WTC11 (cell line): ENCODE results near the gene PIK3C3. TPM values are rescaled to one million over a fixed set of nuclear protein-coding genes. Genes with fewer than 3 reads are reported as not detected.

Experiments used
- ATAC-seq: fragments of 200-7000 bp; cut with Tn5 transposase; 2 replicates; pipeline ENCODE4 v1.10.0; 2021; ENCODE audit warnings: mild to moderate bottlenecking, moderate library complexity
- CTCF ChIA-PET: fragments of 300-600 bp; sonication (Branson Sonifier 250); formaldehyde crosslinking; loops from one replicate; lab custom pipeline; 2021; ENCODE audit warnings: antibody characterized with exemption; lab: Charles Lee
- POLR2A ChIA-PET: fragments of 350-600 bp; sonication (Branson Sonifier 250); formaldehyde crosslinking; loops from one replicate; lab custom pipeline; 2021; ENCODE audit warnings: antibody characterized with exemption; lab: Charles Lee
- DNase-seq: peaks from one replicate; pipeline ENCODE4 v3.0.0; 2021; ENCODE audit warnings: low spot score
- H3K27ac Mint-ChIP-seq: 2 replicates; pipeline ENCODE4 v1.8.0; 2021; ENCODE audit warnings: mixed read lengths
- H3K27me3 Mint-ChIP-seq: 2 replicates; pipeline ENCODE4 v1.8.0; 2021; ENCODE audit warnings: low read depth, mild to moderate bottlenecking, moderate library complexity, mixed read lengths
- H3K36me3 Mint-ChIP-seq: 2 replicates; pipeline ENCODE4 v1.8.0; 2021; ENCODE audit warnings: mixed read lengths
- H3K4me1 Mint-ChIP-seq: 2 replicates; pipeline ENCODE4 v1.8.0; 2022; ENCODE audit warnings: mixed read lengths
- H3K4me3 Mint-ChIP-seq: 2 replicates; pipeline ENCODE4 v1.8.0; 2021; ENCODE audit warnings: mild to moderate bottlenecking, moderate library complexity, mixed read lengths
- H3K9me3 Mint-ChIP-seq: 2 replicates; pipeline ENCODE4 v1.8.0; 2021; ENCODE audit warnings: mixed read lengths
- GTF2I ChIP-seq: fragments of 250-450 bp; sonication (Bioruptor Pico); conservative IDR thresholded peaks from 2 replicates; pipeline ENCODE4 v1.4.0; 2021; ENCODE audit warnings: mild to moderate bottlenecking
- HMGA2 ChIP-seq: fragments of 250-450 bp; sonication (Bioruptor Pico); IDR thresholded peaks from 2 replicates; pipeline ENCODE4 v1.4.0; 2021; ENCODE audit warnings: mild to moderate bottlenecking, moderate library complexity
- MAX ChIP-seq: sonication (generic); formaldehyde crosslinking; IDR thresholded peaks from 2 replicates; pipeline ENCODE4 v1.8.0; 2022; ENCODE audit warnings: mild to moderate bottlenecking, missing genetic modification reagents
- SMAD4 ChIP-seq: sonication (generic); formaldehyde crosslinking; IDR thresholded peaks from 2 replicates; pipeline ENCODE4 v1.8.0; 2022; ENCODE audit warnings: mild to moderate bottlenecking, missing genetic modification reagents
- TEAD4 ChIP-seq: sonication (generic); formaldehyde crosslinking; IDR thresholded peaks from 2 replicates; pipeline ENCODE4 v1.8.0; 2022; ENCODE audit warnings: mild to moderate bottlenecking, missing genetic modification reagents
- USF2 ChIP-seq: sonication (generic); formaldehyde crosslinking; IDR thresholded peaks from 2 replicates; pipeline ENCODE4 v1.8.1; 2023; ENCODE audit warnings: mild to moderate bottlenecking, missing genetic modification reagents, moderate library complexity
- ZBTB43 ChIP-seq: sonication (generic); formaldehyde crosslinking; IDR thresholded peaks from 2 replicates; pipeline ENCODE4 v1.8.1; 2023; ENCODE audit warnings: mild to moderate bottlenecking, missing genetic modification reagents
- ZNF232 ChIP-seq: sonication (generic); formaldehyde crosslinking; IDR thresholded peaks from 2 replicates; pipeline ENCODE4 v1.8.0; 2022; ENCODE audit warnings: mild to moderate bottlenecking, missing genetic modification reagents
- ZNF263 ChIP-seq: sonication (generic); formaldehyde crosslinking; IDR thresholded peaks from 2 replicates; pipeline ENCODE4 v1.8.1; 2022; ENCODE audit warnings: low read depth, mild to moderate bottlenecking, moderate library complexity, missing genetic modification reagents
- ZNF317 ChIP-seq: sonication (generic); formaldehyde crosslinking; IDR thresholded peaks from 2 replicates; pipeline ENCODE4 v1.8.1; 2023; ENCODE audit warnings: low read depth, mild to moderate bottlenecking, moderate library complexity, missing genetic modification reagents, borderline replicate concordance
- ZNF423 ChIP-seq: fragments of 250-450 bp; sonication (Bioruptor Pico); IDR thresholded peaks from 2 replicates; pipeline ENCODE4 v2.1.2; 2022; ENCODE audit warnings: mild to moderate bottlenecking, moderate library complexity
- ZNF671 ChIP-seq: fragments of 250-450 bp; sonication (Bioruptor Pico); IDR thresholded peaks from 2 replicates; pipeline ENCODE4 v1.8.0; 2021; ENCODE audit warnings: mild to moderate bottlenecking
- ZSCAN18 ChIP-seq: fragments of 250-450 bp; sonication (Bioruptor Pico); IDR thresholded peaks from 2 replicates; pipeline ENCODE4 v2.1.2; 2022; ENCODE audit warnings: mild to moderate bottlenecking, moderate library complexity
- total RNA-seq: library from RNA; stranded (reverse); gene quantifications from 3 replicates; pipeline ENCODE4 v1.2.3, GENCODE V29; 2021
- TF ChIP-seq, protein P1 (sequence below): sonication (generic); formaldehyde crosslinking; IDR thresholded peaks from 2 replicates; pipeline ENCODE4 v1.8.1; 2022; ENCODE audit warnings: missing genetic modification reagents, borderline replicate concordance
- TF ChIP-seq, protein P2 (sequence below): fragments of 250-450 bp; sonication (Bioruptor Pico); IDR thresholded peaks from 2 replicates; pipeline ENCODE4 v1.9.0; 2021; ENCODE audit warnings: mild to moderate bottlenecking

PIK3C3 gene
- total RNA-seq, 1 experiment from 2014 or later = 40.4 TPM

GRCh38 chr18:42011053-42011452, 56.0 kb downstream of the PIK3C3 start:
- POLR2A ChIA-PET = no interaction called here
- ATAC-seq = no peak
- CTCF ChIA-PET = interaction anchor here (0.7 kb wide), 1 partner anchor 17 kb away, joined by 3 read pairs; no protein-coding TSS in a partner anchor

GRCh38 chr18:42018831-42019230, 63.8 kb downstream of the PIK3C3 start:
- no peak for ATAC-seq
- Mint-ChIP-seq H3K27me3 (no peaks in the 10 kb centered on the region), H3K9me3 (no peaks in the 10 kb centered on the region), H3K36me3 (peaks cover 4% of the 10 kb centered on the region), H3K4me3 (no peak overlapping the region), H3K4me1 (no peaks in the 10 kb centered on the region), H3K27ac (no peak overlapping the region)
- POLR2A ChIA-PET = no interaction called here
- TF ChIP-seq ZSCAN18 (CRISPR knock-in tag) = no peak
- TF ChIP-seq, protein P1, sequence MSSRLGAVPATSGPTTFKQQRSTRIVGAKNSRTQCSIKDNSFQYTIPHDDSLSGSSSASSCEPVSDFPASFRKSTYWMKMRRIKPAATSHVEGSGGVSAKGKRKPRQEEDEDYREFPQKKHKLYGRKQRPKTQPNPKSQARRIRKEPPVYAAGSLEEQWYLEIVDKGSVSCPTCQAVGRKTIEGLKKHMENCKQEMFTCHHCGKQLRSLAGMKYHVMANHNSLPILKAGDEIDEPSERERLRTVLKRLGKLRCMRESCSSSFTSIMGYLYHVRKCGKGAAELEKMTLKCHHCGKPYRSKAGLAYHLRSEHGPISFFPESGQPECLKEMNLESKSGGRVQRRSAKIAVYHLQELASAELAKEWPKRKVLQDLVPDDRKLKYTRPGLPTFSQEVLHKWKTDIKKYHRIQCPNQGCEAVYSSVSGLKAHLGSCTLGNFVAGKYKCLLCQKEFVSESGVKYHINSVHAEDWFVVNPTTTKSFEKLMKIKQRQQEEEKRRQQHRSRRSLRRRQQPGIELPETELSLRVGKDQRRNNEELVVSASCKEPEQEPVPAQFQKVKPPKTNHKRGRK (CRISPR knock-in tag) = no peak
- TF ChIP-seq SMAD4 (CRISPR knock-in tag) = no peak
- TF ChIP-seq, protein P2, sequence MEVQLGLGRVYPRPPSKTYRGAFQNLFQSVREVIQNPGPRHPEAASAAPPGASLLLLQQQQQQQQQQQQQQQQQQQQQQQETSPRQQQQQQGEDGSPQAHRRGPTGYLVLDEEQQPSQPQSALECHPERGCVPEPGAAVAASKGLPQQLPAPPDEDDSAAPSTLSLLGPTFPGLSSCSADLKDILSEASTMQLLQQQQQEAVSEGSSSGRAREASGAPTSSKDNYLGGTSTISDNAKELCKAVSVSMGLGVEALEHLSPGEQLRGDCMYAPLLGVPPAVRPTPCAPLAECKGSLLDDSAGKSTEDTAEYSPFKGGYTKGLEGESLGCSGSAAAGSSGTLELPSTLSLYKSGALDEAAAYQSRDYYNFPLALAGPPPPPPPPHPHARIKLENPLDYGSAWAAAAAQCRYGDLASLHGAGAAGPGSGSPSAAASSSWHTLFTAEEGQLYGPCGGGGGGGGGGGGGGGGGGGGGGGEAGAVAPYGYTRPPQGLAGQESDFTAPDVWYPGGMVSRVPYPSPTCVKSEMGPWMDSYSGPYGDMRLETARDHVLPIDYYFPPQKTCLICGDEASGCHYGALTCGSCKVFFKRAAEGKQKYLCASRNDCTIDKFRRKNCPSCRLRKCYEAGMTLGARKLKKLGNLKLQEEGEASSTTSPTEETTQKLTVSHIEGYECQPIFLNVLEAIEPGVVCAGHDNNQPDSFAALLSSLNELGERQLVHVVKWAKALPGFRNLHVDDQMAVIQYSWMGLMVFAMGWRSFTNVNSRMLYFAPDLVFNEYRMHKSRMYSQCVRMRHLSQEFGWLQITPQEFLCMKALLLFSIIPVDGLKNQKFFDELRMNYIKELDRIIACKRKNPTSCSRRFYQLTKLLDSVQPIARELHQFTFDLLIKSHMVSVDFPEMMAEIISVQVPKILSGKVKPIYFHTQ (CRISPR knock-in tag) = no peak
- no peak for TF ChIP-seq GTF2I (CRISPR knock-in tag)
- no peak for TF ChIP-seq USF2 (CRISPR knock-in tag)
- TF ChIP-seq ZNF232 (CRISPR knock-in tag) = no peak
- no peak for DNase-seq
- CTCF ChIA-PET = interaction anchor here (1.6 to 4.0 kb wide), 2 partner anchors 9 to 12 kb away, joined by 4 to 27 read pairs; no protein-coding TSS in a partner anchor

More at GRCh38 chr18:42011053-42011452, 56.0 kb downstream of the PIK3C3 start:
- Mint-ChIP-seq H3K36me3 (peaks cover 8% of the 10 kb centered on the region), H3K4me1 (no peaks in the 10 kb centered on the region), H3K27ac (no peak overlapping the region), H3K27me3 (no peaks in the 10 kb centered on the region), H3K4me3 (no peak overlapping the region), H3K9me3 (no peaks in the 10 kb centered on the region)
- no peak for TF ChIP-seq ZBTB43 (CRISPR knock-in tag)
- TF ChIP-seq MAX = no peak
- no peak for TF ChIP-seq ZNF263 (CRISPR knock-in tag)
- no peak for TF ChIP-seq TEAD4 (CRISPR knock-in tag)
- TF ChIP-seq HMGA2 (CRISPR knock-in tag) = no peak
- no peak for TF ChIP-seq ZNF671 (CRISPR knock-in tag)
- TF ChIP-seq ZNF423 (CRISPR knock-in tag) = no peak
- no peak for TF ChIP-seq ZNF317 (CRISPR knock-in tag)
- no peak for DNase-seq
